SK-N-SH treated with all-trans-retinoic acid at 6 μM for 48 hours (cell line): Measurements from ENCODE around the gene HIPK3.

Experiments
- ATAC-seq: fragments of 200-7000 bp; cut with Tn5 transposase; 3 replicates; pipeline ENCODE4 v1.9.1; 2020; ENCODE audit warnings: mild to moderate bottlenecking, moderate library complexity
- ARNTL ChIP-seq: fragments of 450-650 bp; formaldehyde crosslinking; IDR thresholded peaks from 2 replicates; pipeline ENCODE4 v1.5.0; 2020; ENCODE audit warnings: low read depth, mild to moderate bottlenecking, moderate library complexity, borderline replicate concordance
- CSDC2 ChIP-seq: fragments of 250-450 bp; sonication (Bioruptor Pico); IDR thresholded peaks from 2 replicates; pipeline ENCODE4 v1.5.0; 2020; ENCODE audit warnings: mild to moderate bottlenecking, moderate library complexity
- CSRNP3 ChIP-seq: fragments of 250-450 bp; sonication (Bioruptor Pico); IDR thresholded peaks from 2 replicates; pipeline ENCODE4 v1.5.1; 2021; ENCODE audit warnings: mild to moderate bottlenecking, moderate library complexity
- ESRRG ChIP-seq: fragments of 250-450 bp; sonication (Bioruptor Pico); IDR thresholded peaks from 2 replicates; pipeline ENCODE4 v1.6.1; 2021; ENCODE audit warnings: mild to moderate bottlenecking
- GLIS3 ChIP-seq: fragments of 250-450 bp; sonication (Bioruptor Pico); IDR thresholded peaks from 2 replicates; pipeline ENCODE4 v1.5.0; 2020; ENCODE audit warnings: mild to moderate bottlenecking, moderate library complexity
- ISL1 ChIP-seq: fragments of 250-450 bp; sonication (Bioruptor Pico); IDR thresholded peaks from 2 replicates; pipeline ENCODE4 v2.1.2; 2022; ENCODE audit warnings: mild to moderate bottlenecking, moderate library complexity
- OSR1 ChIP-seq: fragments of 250-450 bp; sonication (Bioruptor Pico); IDR thresholded peaks from 2 replicates; pipeline ENCODE4 v1.8.0; 2022; ENCODE audit warnings: moderate library complexity, mild to moderate bottlenecking, inconsistent platforms
- PATZ1 ChIP-seq: fragments of 250-450 bp; sonication (Bioruptor Pico); IDR thresholded peaks from 2 replicates; pipeline ENCODE4 v1.8.0; 2020; ENCODE audit warnings: mild to moderate bottlenecking, moderate library complexity, borderline replicate concordance
- POU6F1 ChIP-seq: fragments of 250-450 bp; sonication (Bioruptor Pico); IDR thresholded peaks from 2 replicates; pipeline ENCODE4 v1.8.0; 2021; ENCODE audit warnings: low read depth, mild to moderate bottlenecking, moderate library complexity, borderline replicate concordance
- PPARA ChIP-seq: fragments of 250-450 bp; sonication (Bioruptor Pico); IDR thresholded peaks from 2 replicates; pipeline ENCODE4 v1.5.0; 2020; ENCODE audit warnings: mild to moderate bottlenecking, borderline replicate concordance
- SNAI2 ChIP-seq: fragments of 250-450 bp; sonication (Bioruptor Pico); IDR thresholded peaks from 2 replicates; pipeline ENCODE4 v1.5.0; 2020; ENCODE audit warnings: mild to moderate bottlenecking, moderate library complexity
- TCF4 ChIP-seq: fragments of 250-450 bp; sonication (Bioruptor Pico); IDR thresholded peaks from 2 replicates; pipeline ENCODE4 v1.8.0; 2021; ENCODE audit warnings: mild to moderate bottlenecking, moderate library complexity, borderline replicate concordance
- TOX ChIP-seq: fragments of 250-450 bp; sonication (Bioruptor Pico); IDR thresholded peaks from 2 replicates; pipeline ENCODE4 v1.8.0; 2021; ENCODE audit warnings: mild to moderate bottlenecking, moderate library complexity, borderline replicate concordance
- TSHZ2 ChIP-seq: fragments of 250-450 bp; sonication (Bioruptor Pico); IDR thresholded peaks from 2 replicates; pipeline ENCODE4 v1.5.0; 2020; ENCODE audit warnings: mild to moderate bottlenecking, moderate library complexity
- ZC3H10 ChIP-seq: fragments of 250-450 bp; sonication (Bioruptor Pico); IDR thresholded peaks from 2 replicates; pipeline ENCODE4 v1.5.1; 2021; ENCODE audit warnings: mild to moderate bottlenecking, moderate library complexity
- ZFP3 ChIP-seq: fragments of 250-450 bp; sonication (Bioruptor Pico); IDR thresholded peaks from 2 replicates; pipeline ENCODE4 v1.5.0; 2020; ENCODE audit warnings: mild to moderate bottlenecking, moderate library complexity
- ZFP30 ChIP-seq: fragments of 450-650 bp; formaldehyde crosslinking; IDR thresholded peaks from 2 replicates; pipeline ENCODE4 v1.5.0; 2022; ENCODE audit warnings: mild to moderate bottlenecking, moderate library complexity
- ZNF70 ChIP-seq: fragments of 450-650 bp; formaldehyde crosslinking; IDR thresholded peaks from 2 replicates; pipeline ENCODE4 v1.5.0; 2020; ENCODE audit warnings: mild to moderate bottlenecking, moderate library complexity

The HIPK3 gene

GRCh38 chr11:33208150-33208549, 49.0 kb upstream of the HIPK3 start:
- TF ChIP-seq ZNF70 (CRISPR knock-in tag): no peak
- TF ChIP-seq ARNTL (CRISPR knock-in tag): no peak
- TF ChIP-seq TCF4: no peak
- no peak for TF ChIP-seq SNAI2 (CRISPR knock-in tag)
- no peak for ATAC-seq

- ATAC-seq: no peak
- TF ChIP-seq CSRNP3 (CRISPR knock-in tag) (no peak), ISL1 (CRISPR knock-in tag) (no peak), ZNF70 (CRISPR knock-in tag) (no peak), OSR1 (CRISPR knock-in tag) (no peak), PPARA (CRISPR knock-in tag) (no peak), TOX (CRISPR knock-in tag) (no peak), GLIS3 (CRISPR knock-in tag) (no peak)
Observed at GRCh38 chr11:33211153-33211552, 46.0 kb upstream of the HIPK3 start.

GRCh38 chr11:33211580-33211979, 45.6 kb upstream of the HIPK3 start:
- TF ChIP-seq TSHZ2: no peak
- no peak for TF ChIP-seq ESRRG (CRISPR knock-in tag)
- no peak for TF ChIP-seq ZFP30 (CRISPR knock-in tag)
- TF ChIP-seq POU6F1 (CRISPR knock-in tag): no peak
- no peak for TF ChIP-seq CSDC2 (CRISPR knock-in tag)
- TF ChIP-seq TOX (CRISPR knock-in tag): no peak
- TF ChIP-seq PATZ1 (CRISPR knock-in tag): no peak
- TF ChIP-seq, all 23 proteins: peak for 0
- no peak for ATAC-seq

GRCh38 chr11:33214187-33214586, 43.0 kb upstream of the HIPK3 start:
- ATAC-seq: no peak
- no peak for TF ChIP-seq ZC3H10 (CRISPR knock-in tag)
- no peak for TF ChIP-seq TSHZ2
- TF ChIP-seq ZFP30 (CRISPR knock-in tag): no peak
- no peak for TF ChIP-seq TCF4
- TF ChIP-seq CSRNP3 (CRISPR knock-in tag): no peak
- no peak for TF ChIP-seq ISL1 (CRISPR knock-in tag)
- no peak for TF ChIP-seq ZNF70 (CRISPR knock-in tag)
- no peak for TF ChIP-seq ARNTL (CRISPR knock-in tag)
- no peak for TF ChIP-seq ESRRG (CRISPR knock-in tag)
- no peak for TF ChIP-seq SNAI2 (CRISPR knock-in tag)
- TF ChIP-seq PPARA (CRISPR knock-in tag): no peak
- no peak for TF ChIP-seq PATZ1 (CRISPR knock-in tag)
- TF ChIP-seq CSDC2 (CRISPR knock-in tag): no peak
- TF ChIP-seq ZFP3 (CRISPR knock-in tag): no peak
